K562 (cell line): ENCODE results near the gene PNKD. TPM values are rescaled to one million over a fixed set of nuclear protein-coding genes. Genes with fewer than 3 reads are reported as not detected.

Experiments used
- CHCHD3 ChIP-seq: fragments of 250-450 bp; sonication (Bioruptor Pico); IDR thresholded peaks from 2 replicates; pipeline ENCODE4 v2.1.2; 2022; ENCODE audit warnings: mild to moderate bottlenecking
- CHD7 ChIP-seq: fragments of 200-600 bp; sonication (generic); IDR thresholded peaks from one replicate; pipeline ENCODE4 v1.6.1; 2012; ENCODE audit warnings: mild to moderate bottlenecking, low read depth, low read length, inconsistent platforms
- ERF ChIP-seq: fragments of 450-650 bp; formaldehyde crosslinking; IDR thresholded peaks from 2 replicates; pipeline ENCODE4 v1.4.0; 2020; ENCODE audit warnings: mild to moderate bottlenecking, mixed read lengths
- FOSL1 ChIP-seq: fragments of 200-800 bp; sonication (Bioruptor generic); conservative IDR thresholded peaks from 2 replicates; pipeline ENCODE4 v1.6.1; 2016; ENCODE audit warnings: missing genetic modification characterization, missing compliant biosample characterization
- FOXP1 ChIP-seq: sonication (generic); formaldehyde crosslinking; IDR thresholded peaks from 2 replicates; pipeline ENCODE4 v1.8.0; 2022; ENCODE audit warnings: mild to moderate bottlenecking, missing genetic modification reagents
- GATA2 ChIP-seq: sonication (generic); formaldehyde crosslinking; IDR thresholded peaks from 2 replicates; pipeline ENCODE4 v1.4.0; 2020; ENCODE audit warnings: mild to moderate bottlenecking, missing genetic modification reagents
- HCFC1 ChIP-seq: IDR thresholded peaks from 2 replicates; pipeline ENCODE4 v1.6.1; 2012; ENCODE audit warnings: low read depth, low read length, improper control_type of control experiment
- ID3 ChIP-seq, 2 experiments: fragments of 250-450 bp in 1 of 2; fragments of 450-650 bp in 1 of 2; sonication (Bioruptor Pico) in 1 of 2; IDR thresholded peaks; 2 replicates each; pipeline versions ENCODE4 v1.6.1 to v1.8.0; 2016 to 2021; ENCODE audit warnings: mild to moderate bottlenecking in 2 of 2, moderate library complexity in 2 of 2, missing compliant biosample characterization in 1 of 2, missing genetic modification characterization in 1 of 2
- KDM5B ChIP-seq: fragments of 200-600 bp; sonication (generic); IDR thresholded peaks from 2 replicates; pipeline ENCODE4 v1.6.1; 2012; ENCODE audit warnings: low read depth, mild to moderate bottlenecking, moderate library complexity, low read length, control low read depth, inconsistent platforms; ENCODE audit not compliant: insufficient replicate concordance
- MAFF ChIP-seq: IDR thresholded peaks from 2 replicates; pipeline ENCODE4 v1.6.1; 2012; ENCODE audit warnings: low read length, improper control_type of control experiment
- POLR2A ChIP-seq: fragments of 450-650 bp; conservative IDR thresholded peaks from 2 replicates; pipeline ENCODE4 v1.6.1; 2016
- TRIM28 ChIP-seq: fragments of 450-650 bp; IDR thresholded peaks from 2 replicates; pipeline ENCODE4 v1.6.1; 2017
- ZNF280B ChIP-seq: fragments of 250-450 bp; sonication (Bioruptor Pico); IDR thresholded peaks from 2 replicates; pipeline ENCODE4 v1.5.1; 2021; ENCODE audit warnings: mild to moderate bottlenecking
- ZNF347 ChIP-seq: fragments of 450-650 bp; formaldehyde crosslinking; IDR thresholded peaks from 2 replicates; pipeline ENCODE4 v1.4.0; 2020; ENCODE audit warnings: low read depth, mild to moderate bottlenecking, moderate library complexity
- polyA plus RNA-seq, 8 experiments: library from polyadenylated mRNA; depleted of rRNA in 4 of 8; stranded (reverse) in 5 of 8; unstranded in 3 of 8; fragments of >200 nt; fragmentation: Nextera tagmentation in 2 of 8; fragmentation: Illumina TruSeq in 1 of 8; extraction: Ambion mirVana in 2 of 8; extraction: Trizol in 1 of 8; gene quantifications; 2 replicates each; pipeline versions ENCODE4 v1.2.1 to v1.2.3, GENCODE V29; 2011 to 2014; ENCODE audit warnings: inconsistent platforms in 1 of 8, missing spikeins in 1 of 8
- total RNA-seq, 7 experiments: library from RNA; depleted of rRNA in 6 of 7; stranded (reverse); fragments of >200 nt in 6 of 7; fragmentation: Illumina TruSeq in 2 of 7; extraction: Trizol in 2 of 7; gene quantifications; 2 replicates each; pipeline versions ENCODE4 v1.2.1 to v1.2.3, GENCODE V29; 2011 to 2021; ENCODE audit warnings: low replicate concordance in 1 of 7

Gene PNKD
- total and polyA plus RNA-seq, 9 of the 15 experiments (the other 6 are each of a cell fraction or from before 2014, with no cell fraction given): 26.0 to 105 (median 60.1) TPM

GRCh38 chr2:218332920-218333645, 62.8 kb downstream of the PNKD start (continued):
- TF ChIP-seq ID3 (CRISPR knock-in tag; IDR thresholded peaks at IDR 0.05) (no peak), ID3 (tag; IDR thresholded peaks at IDR 0.05) (peak; percentile 59; the same call in 1 of the 2 replicates), CHD7 (no peak), ZNF280B (no peak), GATA2 (CRISPR knock-in tag) (peak; percentile 77), MAFF (peak; percentile 85), CHCHD3 (CRISPR knock-in tag) (no peak), ZNF347 (no peak), ERF (CRISPR knock-in tag) (no peak), FOXP1 (CRISPR knock-in tag) (peak; percentile 62; the same call in 1 of the 2 replicates), KDM5B (peak; percentile 53), TRIM28 (0 out of 2 replicates have a peak, but pooled peaks have one; percentile 44), POLR2A (peak; percentile 75), FOSL1 (tag) (peak; percentile 60), HCFC1 (no peak)
